Esophagus muscularis mucosa (tissue), 4 donors: ENCODE data around the gene ZNF445. TPM values are rescaled to one million over a fixed set of nuclear protein-coding genes. Genes with fewer than 3 reads are reported as not detected.
"Not testable (repeated sequence)": the region's sequence is repeated elsewhere in the genome, so short reads cannot be mapped to it uniquely, and the experiment has no call there.

Experiments used
- DNase-seq: peaks from one replicate; pipeline ENCODE4 v3.0.0-alpha.2; 2017; ENCODE audit errors: extremely low spot score
- H3K27ac ChIP-seq, 4 donors: fragments of 200-600 bp; sonication (generic); replicated peaks in 1 of 4; 1 replicate in 3 of 4; 2 replicates in 1 of 4; pipeline ENCODE4 v1.5.1; 2016 to 2019; ENCODE audit warnings: mild to moderate bottlenecking in 1 of 4
- H3K27me3 ChIP-seq, 4 donors: fragments of 200-600 bp; sonication (generic); one replicate each; pipeline versions ENCODE4 v1.5.1 to v1.6.0; 2016 to 2019
- H3K36me3 ChIP-seq, 4 donors: fragments of 200-600 bp; sonication (generic); one replicate each; pipeline ENCODE4 v1.5.1; 2016 to 2019
- H3K4me1 ChIP-seq, 4 donors: fragments of 200-600 bp; sonication (generic); one replicate each; pipeline ENCODE4 v1.5.1; 2016 to 2019
- H3K4me3 ChIP-seq, 4 donors: fragments of 200-600 bp; sonication (generic); 1 replicate in 2 of 4; 2 replicates in 2 of 4; pipeline ENCODE4 v1.5.1; 2016 to 2019; ENCODE audit warnings: mild to moderate bottlenecking in 4 of 4, moderate library complexity in 1 of 4
- H3K9me3 ChIP-seq, 4 donors: fragments of 200-600 bp; sonication (generic); 1 replicate in 3 of 4; 2 replicates in 1 of 4; pipeline ENCODE4 v1.5.1; 2016 to 2019
- CTCF ChIP-seq, 3 experiments: fragments of 200-600 bp in 2 of 3; fragments of 450-650 bp in 1 of 3; sonication (generic) in 2 of 3; IDR thresholded peaks; one replicate each; pipeline ENCODE4 v1.5.1; 2017 to 2019; ENCODE audit warnings: antibody characterized with exemption in 3 of 3, mild to moderate bottlenecking in 2 of 3, moderate library complexity in 1 of 3
- EP300 ChIP-seq: sonication (generic); formaldehyde crosslinking; IDR thresholded peaks from one replicate; pipeline ENCODE4 v1.6.1; 2017; ENCODE audit warnings: antibody characterized with exemption
- POLR2A ChIP-seq: fragments of 450-650 bp; IDR thresholded peaks from one replicate; pipeline ENCODE4 v1.6.1; 2017; ENCODE audit warnings: antibody characterized with exemption, moderate library complexity, mild to moderate bottlenecking, low read depth
- POLR2AphosphoS5 ChIP-seq, 2 donors: sonication (generic); formaldehyde crosslinking; IDR thresholded peaks; one replicate each; pipeline ENCODE4 v1.6.1; 2017; ENCODE audit warnings: antibody characterized with exemption in 2 of 2
- WGBS: methylation state at CpG from one replicate; pipeline ENCODE4 v1.1.5; 2018; 5-methylcytosine and 5-hydroxymethylcytosine counted together
- intact Hi-C: fragments of 100-400 bp; cut with DNase I; formaldehyde crosslinking; loops from one replicate; pipeline ENCODE4 v1.15.1; 2023
- total RNA-seq, 4 donors: library from RNA; depleted of rRNA; stranded (reverse); fragments of >200 nt; gene quantifications; one replicate each; pipeline versions ENCODE4 v1.1.0 to v1.2.1, GENCODE V29; 2016

Gene ZNF445
- total RNA-seq, 4 donors from 2014 or later: 6.5 to 11.9 (median 10.1) TPM

- Histone ChIP-seq H3K9me3 (no peaks in the 10 kb centered on the region), H3K4me1 (peaks cover 14 to 46% (median 36%) of the 10 kb centered on the region in 4 donors), H3K4me3 (no peak overlapping the region), H3K36me3 (peaks cover 4 to 12% (median 8%) of the 10 kb centered on the region in 4 donors), H3K27ac (no peak overlapping the region), H3K27me3 (no peaks in the 10 kb centered on the region)
- intact Hi-C loops: no loop called here
- no peak for TF ChIP-seq CTCF (IDR thresholded peaks at IDR 0.05)
- TF ChIP-seq EP300: no peak
- TF ChIP-seq POLR2A: no peak
- TF ChIP-seq POLR2AphosphoS5 (IDR thresholded peaks at IDR 0.05): no peak
- 94% methylated on average over 5 of the region's 5 CpGs for WGBS
- DNase-seq: no peak
These were observed 29.5 kb upstream of the ZNF445 start for GRCh38 chr3:44506961-44507360.

DNA sequence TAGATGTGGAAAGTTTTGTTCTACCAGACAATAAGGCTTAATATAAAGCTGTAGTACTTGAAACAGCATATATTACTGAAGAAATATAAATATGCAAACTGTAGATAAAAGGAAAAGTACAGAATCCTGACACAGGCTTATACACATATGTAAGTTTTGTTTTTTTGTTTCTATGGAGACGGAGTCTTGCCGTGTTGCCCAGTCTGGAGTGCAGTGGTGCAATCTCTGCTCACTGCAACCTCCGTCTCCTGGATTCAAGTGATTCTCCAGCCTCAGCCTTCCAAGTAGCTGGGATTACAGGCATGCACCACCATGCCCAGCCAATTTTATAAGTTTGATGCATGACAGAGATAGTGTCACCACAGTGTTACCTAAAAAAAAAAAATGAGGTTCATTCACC, 29.1 kb upstream of the ZNF445 start:
- 66% methylated on average over 3 of the region's 3 CpGs for WGBS
- Histone ChIP-seq H3K9me3 (no peaks in the 10 kb centered on the region), H3K4me1 (peaks cover 13 to 42% (median 32%) of the 10 kb centered on the region in 4 donors), H3K4me3 (no peak overlapping the region), H3K36me3 (peaks cover 4 to 16% (median 11%) of the 10 kb centered on the region in 4 donors), H3K27me3 (no peaks in the 10 kb centered on the region), H3K27ac (no peak overlapping the region)
- intact Hi-C loops: no loop called here
- TF ChIP-seq POLR2A (no peak), EP300 (no peak), CTCF (IDR thresholded peaks at IDR 0.05) (no peak), POLR2AphosphoS5 (IDR thresholded peaks at IDR 0.05) (no peak)
- DNase-seq: no peak

DNA sequence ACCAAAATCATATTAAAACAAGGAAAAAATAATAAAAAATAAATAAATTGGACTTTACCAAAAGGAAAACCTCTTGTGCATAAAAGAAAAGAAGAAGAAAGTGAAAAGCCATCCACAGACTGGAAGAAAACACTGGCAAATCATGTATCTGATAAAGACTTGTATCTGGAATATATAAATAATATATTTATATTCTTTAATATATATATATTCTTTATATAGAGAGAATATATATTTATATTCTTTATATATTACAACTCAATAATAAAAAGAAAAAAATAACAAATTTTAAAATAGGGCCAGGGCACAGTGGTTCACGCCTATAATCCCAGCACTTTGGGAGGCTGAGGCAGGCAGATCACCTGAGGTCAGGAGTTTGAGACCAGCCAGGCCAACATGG, 27.1 kb upstream of the ZNF445 start:
- peaks cover 0 to 16% (median 5%) of the 10 kb centered on the region in 4 donors for H3K9me3 ChIP-seq
- no peak overlapping the region for H3K4me3 ChIP-seq
- H3K4me1 ChIP-seq: peaks cover 7 to 32% (median 20%) of the 10 kb centered on the region in 4 donors
- peaks cover 13 to 36% (median 27%) of the 10 kb centered on the region in 4 donors for H3K36me3 ChIP-seq
- no peak for TF ChIP-seq POLR2AphosphoS5 (IDR thresholded peaks at IDR 0.05)
- H3K27me3 ChIP-seq: no peaks in the 10 kb centered on the region
- intact Hi-C loops: no loop called here
- no peak for DNase-seq
- 97% methylated on average over 1 of the region's 1 CpG for WGBS
- no peak overlapping the region for H3K27ac ChIP-seq

GRCh38 chr3:44503178-44503577, 25.7 kb upstream of the ZNF445 start:
- H3K4me3 ChIP-seq, H3K27me3 ChIP-seq, H3K27ac ChIP-seq, DNase-seq, intact Hi-C loops: not testable (repeated sequence)
- WGBS: 88% methylated on average over 1 of the region's 2 CpGs
- H3K4me1 ChIP-seq: peaks cover 0 to 18% (median 7%) of the 10 kb centered on the region in 4 donors
- peaks cover 13 to 49% (median 38%) of the 10 kb centered on the region in 4 donors for H3K36me3 ChIP-seq
- peaks cover 0 to 26% (median 13%) of the 10 kb centered on the region in 4 donors for H3K9me3 ChIP-seq

DNA sequence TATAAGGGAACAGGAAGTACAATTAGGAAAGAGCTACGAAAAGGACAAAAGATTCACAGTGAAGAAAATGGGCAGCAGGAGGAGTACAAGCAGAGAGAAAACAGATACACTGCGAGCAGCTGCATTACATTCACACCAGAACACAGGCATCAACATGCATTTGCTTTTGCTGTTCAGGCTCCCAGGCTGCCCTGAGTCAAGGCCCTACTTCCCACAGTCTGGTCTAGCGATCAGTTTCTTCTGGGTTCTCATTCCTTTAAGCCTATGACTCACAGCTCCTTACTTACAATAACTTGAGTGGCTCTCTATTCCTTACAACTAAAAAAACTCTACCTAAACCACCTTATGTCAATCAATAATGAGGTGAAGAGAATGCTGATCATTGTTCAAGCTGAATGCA, 24.5 kb upstream of the ZNF445 start:
- Histone ChIP-seq H3K27me3 (no peaks in the 10 kb centered on the region), H3K4me3 (no peak overlapping the region), H3K4me1 (peaks cover 0 to 6% (median under 1%) of the 10 kb centered on the region in 4 donors), H3K36me3 (peaks cover 13 to 57% (median 49%) of the 10 kb centered on the region in 4 donors), H3K9me3 (peaks cover 0 to 26% (median 13%) of the 10 kb centered on the region in 4 donors), H3K27ac (no peak overlapping the region)
- WGBS: 92% methylated on average over 3 of the region's 3 CpGs
- no peak for DNase-seq
- TF ChIP-seq CTCF (IDR thresholded peaks at IDR 0.05) (no peak), POLR2AphosphoS5 (IDR thresholded peaks at IDR 0.05) (no peak), EP300 (no peak), POLR2A (no peak)
- intact Hi-C loops: no loop called here

DNA sequence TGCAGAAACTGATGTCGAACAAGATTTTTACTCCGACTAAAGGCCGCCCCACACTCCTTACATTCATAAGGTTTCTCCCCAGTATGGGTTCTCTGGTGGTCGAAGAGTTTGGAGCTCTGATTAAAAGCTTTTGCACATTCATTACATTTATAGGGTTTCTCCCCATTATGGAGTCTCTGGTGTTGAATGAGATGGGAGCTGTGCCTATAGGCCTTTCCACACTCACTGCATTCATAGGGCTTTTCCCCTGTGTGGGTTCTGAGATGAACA, 22.4 kb upstream of the ZNF445 start:
- WGBS: 96% methylated on average over 4 of the region's 4 CpGs
- H3K4me1 ChIP-seq, H3K27ac ChIP-seq, intact Hi-C loops, H3K27me3 ChIP-seq, DNase-seq, H3K4me3 ChIP-seq: not testable (repeated sequence)
- Histone ChIP-seq H3K9me3 (peaks cover 0 to 26% (median 13%) of the 10 kb centered on the region in 4 donors), H3K36me3 (peaks cover 13 to 56% (median 47%) of the 10 kb centered on the region in 4 donors)
